SK-N-MC (cell line): ENCODE data around the gene MAML1.

Experiments
- EZH2 ChIP-seq: fragments of 200-600 bp; sonication (generic); IDR thresholded peaks from one replicate; pipeline ENCODE4 v1.6.1; 2017; ENCODE audit warnings: antibody characterized with exemption
- POLR2AphosphoS5 ChIP-seq: IDR thresholded peaks from 2 replicates; pipeline ENCODE4 v1.6.1; 2012; ENCODE audit warnings: mild to moderate bottlenecking, low read depth, low read length, borderline replicate concordance

DNA sequence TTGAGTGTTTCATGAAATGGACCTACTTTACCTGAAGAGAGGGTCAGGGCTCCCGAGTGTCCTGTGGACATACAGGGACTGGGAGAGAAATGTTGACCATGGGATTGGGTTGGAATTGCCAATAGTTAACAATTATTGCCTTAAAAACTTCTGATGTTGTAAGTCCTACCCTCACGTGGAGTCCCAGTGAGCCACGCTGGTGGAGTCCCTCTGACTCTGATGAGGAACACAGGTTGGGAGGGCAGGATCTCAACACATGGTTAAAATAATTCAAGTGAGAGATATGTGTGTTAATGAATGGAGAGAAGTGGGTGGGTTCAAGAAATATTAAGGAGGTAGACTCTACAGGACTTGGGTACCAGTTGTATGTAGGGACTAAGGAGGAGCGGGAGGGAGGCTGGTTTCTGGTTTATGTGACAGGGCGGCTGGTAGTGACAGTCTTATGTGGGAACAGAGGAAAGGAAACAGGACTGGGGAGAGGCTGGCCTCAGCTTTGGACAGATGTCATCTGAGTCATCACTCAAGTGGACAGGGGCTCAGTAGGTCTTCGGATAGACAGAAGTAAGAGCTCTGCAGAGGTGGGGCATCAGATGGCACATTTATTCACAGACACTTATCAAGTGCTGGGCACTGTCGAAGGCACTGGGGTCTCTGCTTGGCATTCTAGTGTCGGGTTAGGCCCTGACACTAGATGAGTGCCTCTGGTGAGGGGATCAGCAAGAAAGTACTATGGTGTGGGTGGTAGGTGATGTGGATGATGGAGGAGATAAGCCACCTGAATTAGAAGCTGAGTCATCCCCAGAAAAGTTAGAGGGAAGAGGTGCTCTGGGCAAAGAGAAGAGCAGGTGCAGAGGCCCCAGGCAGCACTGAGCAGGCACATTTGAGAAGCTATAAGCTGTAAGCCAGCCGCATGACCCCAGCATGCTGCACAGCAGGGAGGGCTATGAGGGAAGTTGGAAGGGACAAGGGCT lies 27.2 kb downstream of the MAML1 start:
- TF ChIP-seq POLR2AphosphoS5 = no peak
- TF ChIP-seq EZH2 = no peak
